BJ (cell line): ENCODE data around the gene CDC7. TPM values are rescaled to one million over a fixed set of nuclear protein-coding genes. Genes with fewer than 3 reads are reported as not detected.
A peak's percentile ranks its signal among the peaks of the same experiment; 100 is the strongest.

ENCODE experiments used
- CTCF ChIA-PET: fragments of 350-600 bp; formaldehyde crosslinking; extraction: SDS; loops from one replicate; lab custom pipeline; 2021; ENCODE audit warnings: antibody characterized with exemption, inconsistent platforms; lab: Yijun Ruan, JAX
- POLR2A ChIA-PET: fragments of 300-600 bp; sonication (Branson Sonifier 250); formaldehyde crosslinking; extraction: SDS; loops from one replicate; lab custom pipeline; 2021; ENCODE audit warnings: antibody characterized with exemption; lab: Charles Lee
- DNase-seq: peaks from one replicate; pipeline ENCODE4 v3.0.0-alpha.2; 2011; ENCODE audit warnings: low read depth
- H3K27me3 ChIP-seq: 2 replicates; pipeline ENCODE4 v1.6.0; 2011; ENCODE audit warnings: low read length; ENCODE audit not compliant: control insufficient read depth, insufficient read depth
- H3K36me3 ChIP-seq: 2 replicates; pipeline ENCODE4 v1.5.1; 2011; ENCODE audit warnings: low read length; ENCODE audit not compliant: control insufficient read depth, insufficient read depth
- H3K4me3 ChIP-seq: 2 replicates; pipeline ENCODE4 v1.5.1; 2011; ENCODE audit warnings: low read depth, mild to moderate bottlenecking, control low read depth, low read length
- CTCF ChIP-seq: IDR thresholded peaks from 2 replicates; pipeline ENCODE4 v1.5.1; 2011; ENCODE audit warnings: low read depth, mild to moderate bottlenecking, control low read depth, inconsistent platforms, low read length, moderate library complexity; ENCODE audit not compliant: insufficient read depth
- polyA plus RNA-seq: library from polyadenylated mRNA; depleted of rRNA; stranded (reverse); fragments of >200 nt; gene quantifications from 2 replicates; pipeline ENCODE4 v1.2.3, GENCODE V29; 2011

CDC7 gene
- polyA plus RNA-seq, 1 experiment, result 2.6 TPM

GRCh38 chr1:91564888-91565701, 64.4 kb downstream of the CDC7 start:
- H3K27me3 ChIP-seq, result no peaks in the 10 kb centered on the region
- no peaks in the 10 kb centered on the region for H3K36me3 ChIP-seq
- no peak for TF ChIP-seq CTCF
- POLR2A ChIA-PET, result no interaction called here
- peak; percentile 53 for DNase-seq
- CTCF ChIA-PET, result interaction anchor here (0.5 to 1.1 kb wide), 2 partner anchors 18 to 495 kb away, joined by 3 to 4 read pairs; no protein-coding TSS in a partner anchor
- no peak overlapping the region for H3K4me3 ChIP-seq

- TF ChIP-seq CTCF, result no peak
- no peak for DNase-seq
- Histone ChIP-seq H3K27me3 (no peaks in the 10 kb centered on the region), H3K4me3 (no peak overlapping the region), H3K36me3 (no peaks in the 10 kb centered on the region)
- ChIA-PET CTCF (no interaction called here), POLR2A (no interaction called here)
Observed at GRCh38 chr1:91567583-91567982, 66.9 kb downstream of the CDC7 start.

GRCh38 chr1:91568261-91568660, 67.6 kb downstream of the CDC7 start:
- DNase-seq, result no peak

GRCh38 chr1:91569411-91570119, 68.9 kb downstream of the CDC7 start:
- CTCF ChIA-PET, result no interaction called here
- POLR2A ChIA-PET, result no interaction called here
- H3K36me3 ChIP-seq, result no peaks in the 10 kb centered on the region
- TF ChIP-seq CTCF, result no peak
- H3K4me3 ChIP-seq, result no peak overlapping the region
- no peaks in the 10 kb centered on the region for H3K27me3 ChIP-seq
- DNase-seq, result peak; percentile 80

More at GRCh38 chr1:91568261-91568660, 67.6 kb downstream of the CDC7 start:
- no peak for TF ChIP-seq CTCF
- CTCF ChIA-PET, result no interaction called here
- H3K36me3 ChIP-seq, result no peaks in the 10 kb centered on the region
- POLR2A ChIA-PET, result no interaction called here
- H3K27me3 ChIP-seq, result no peaks in the 10 kb centered on the region
- H3K4me3 ChIP-seq, result no peak overlapping the region

GRCh38 chr1:91570120-91570448, 69.4 kb downstream of the CDC7 start:
- no peak for TF ChIP-seq CTCF
- no peak for DNase-seq
- Histone ChIP-seq H3K27me3 (no peaks in the 10 kb centered on the region), H3K4me3 (no peak overlapping the region), H3K36me3 (no peaks in the 10 kb centered on the region)
- ChIA-PET CTCF (no interaction called here), POLR2A (no interaction called here)
